T-helper 9 cell (primary cell): ENCODE measurements around the gene SNCAIP.

Experiments used
- DNase-seq: peaks from one replicate; pipeline ENCODE4 v3.0.0-alpha.2; 2020

The SNCAIP gene

GRCh38 chr5:122507581-122507980 is 195.5 kb downstream of the SNCAIP start:
- no peak for DNase-seq

- DNase-seq, result no peak
Measured at GRCh38 chr5:122508623-122509022, 196.6 kb downstream of the SNCAIP start.
